HEK293T (cell line): ENCODE data around the gene ABHD18.
A peak's percentile ranks its signal among the peaks of the same experiment; 100 is the strongest.
"Not testable (repeated sequence)": the region's sequence is repeated elsewhere in the genome, so short reads cannot be mapped to it uniquely, and the experiment has no call there.

Experiments used
- CTCF ChIA-PET: fragments of 350-600 bp; formaldehyde crosslinking; extraction: SDS; loops from one replicate; lab custom pipeline; 2021; ENCODE audit warnings: antibody characterized with exemption, inconsistent platforms; lab: Yijun Ruan, JAX
- POLR2A ChIA-PET: fragments of 350-600 bp; formaldehyde crosslinking; extraction: SDS; loops from one replicate; lab custom pipeline; 2020; ENCODE audit warnings: antibody characterized with exemption, inconsistent platforms; lab: Yijun Ruan, JAX
- DNase-seq: peaks from one replicate; pipeline ENCODE4 v3.0.0; 2012; ENCODE audit warnings: mixed read lengths; ENCODE audit errors: extremely low spot score
- ARNT ChIP-seq: fragments of 450-650 bp; IDR thresholded peaks from 2 replicates; pipeline ENCODE4 v1.6.1; 2017; ENCODE audit warnings: mild to moderate bottlenecking
- BHLHE40 ChIP-seq: fragments of 450-650 bp; IDR thresholded peaks from 2 replicates; pipeline ENCODE4 v1.6.1; 2016; ENCODE audit warnings: mild to moderate bottlenecking, moderate library complexity, borderline replicate concordance
- CTBP1 ChIP-seq: fragments of 450-650 bp; IDR thresholded peaks from 2 replicates; pipeline ENCODE4 v1.6.1; 2016; ENCODE audit warnings: borderline replicate concordance
- ELF4 ChIP-seq: fragments of 450-650 bp; IDR thresholded peaks from 2 replicates; pipeline ENCODE4 v1.6.1; 2017; ENCODE audit warnings: antibody characterized with exemption
- FOXA1 ChIP-seq: fragments of 450-650 bp; IDR thresholded peaks from 2 replicates; pipeline ENCODE4 v1.6.1; 2016; ENCODE audit warnings: mild to moderate bottlenecking
- FOXK2 ChIP-seq: fragments of 450-650 bp; IDR thresholded peaks from 2 replicates; pipeline ENCODE4 v1.6.1; 2016; ENCODE audit warnings: mild to moderate bottlenecking
- FOXM1 ChIP-seq: fragments of 450-650 bp; IDR thresholded peaks from 2 replicates; pipeline ENCODE4 v1.6.1; 2017; ENCODE audit warnings: mild to moderate bottlenecking, borderline replicate concordance
- HDGF ChIP-seq: fragments of 450-650 bp; IDR thresholded peaks from 2 replicates; pipeline ENCODE4 v1.6.1; 2017; ENCODE audit warnings: antibody characterized with exemption, borderline replicate concordance
- L3MBTL2 ChIP-seq: fragments of 450-650 bp; conservative IDR thresholded peaks from 2 replicates; pipeline ENCODE4 v1.6.1; 2016; ENCODE audit warnings: mild to moderate bottlenecking
- LEF1 ChIP-seq: fragments of 450-650 bp; IDR thresholded peaks from 2 replicates; pipeline ENCODE4 v1.6.1; 2017; ENCODE audit warnings: mild to moderate bottlenecking, borderline replicate concordance
- NFRKB ChIP-seq: fragments of 450-650 bp; IDR thresholded peaks from 2 replicates; pipeline ENCODE4 v1.6.1; 2016; ENCODE audit warnings: mild to moderate bottlenecking, moderate library complexity
- PKNOX1 ChIP-seq: fragments of 450-650 bp; IDR thresholded peaks from 2 replicates; pipeline ENCODE4 v1.6.1; 2016
- SP1 ChIP-seq: fragments of 450-650 bp; IDR thresholded peaks from 2 replicates; pipeline ENCODE4 v1.6.1; 2017
- SUZ12 ChIP-seq: fragments of 450-650 bp; IDR thresholded peaks from 2 replicates; pipeline ENCODE4 v1.6.1; 2016; ENCODE audit warnings: mild to moderate bottlenecking
- TARDBP ChIP-seq: fragments of 450-650 bp; IDR thresholded peaks from 2 replicates; pipeline ENCODE4 v1.6.1; 2016
- ZNF384 ChIP-seq: fragments of 450-650 bp; IDR thresholded peaks from 2 replicates; pipeline ENCODE4 v1.6.1; 2016

Gene ABHD18

GRCh38 chr4:128056396-128056795, 91.2 kb downstream of the ABHD18 start:
- POLR2A ChIA-PET = no interaction called here
- CTCF ChIA-PET = no interaction called here
- no peak for TF ChIP-seq CTBP1
- DNase-seq = no peak

DNA sequence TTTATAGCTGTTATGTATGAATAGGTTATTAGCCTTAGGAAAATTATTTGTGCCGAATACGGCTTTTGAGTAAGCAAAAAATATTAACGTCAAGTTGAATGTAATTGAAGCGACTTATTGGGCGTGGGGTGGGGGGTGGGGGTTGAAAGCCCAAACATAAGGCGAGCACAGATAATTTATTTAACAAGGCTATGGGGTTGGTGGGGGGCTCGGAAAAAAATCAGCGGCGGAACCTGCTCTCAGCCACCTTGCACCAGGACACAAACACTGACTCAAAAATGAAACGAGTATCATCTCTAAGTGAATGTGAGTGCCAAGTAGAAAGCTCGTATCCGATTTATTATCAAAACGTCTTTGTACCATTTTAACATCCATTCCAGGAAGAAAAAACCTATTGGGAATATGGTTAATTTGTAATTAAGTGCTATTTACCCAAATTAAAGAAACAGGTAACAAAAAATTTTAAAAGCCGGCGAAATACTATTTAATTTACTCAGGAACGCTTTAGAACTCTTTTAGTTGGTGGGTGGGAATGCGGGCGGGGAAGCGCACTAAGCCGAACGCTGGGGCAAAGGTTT, 95.0 kb downstream of the ABHD18 start:
- no peak for DNase-seq
- CTCF ChIA-PET = interaction anchor here (0.7 to 0.8 kb wide), 2 partner anchors 131 to 334 kb away, joined by 3 to 4 read pairs; no protein-coding TSS in a partner anchor
- POLR2A ChIA-PET = interaction anchor here (0.7 to 2.7 kb wide), 8 partner anchors 9 to 541 kb away, joined by 3 to 24 read pairs (median 4); partner anchors contain the start of genes ABHD18, MFSD8 and PLK4
- no peak for TF ChIP-seq ARNT
- no peak for TF ChIP-seq BHLHE40
- TF ChIP-seq TARDBP = no peak
- TF ChIP-seq PKNOX1 = no peak
- TF ChIP-seq ELF4 = no peak
- TF ChIP-seq SUZ12 = no peak
- TF ChIP-seq SP1 = no peak

DNA sequence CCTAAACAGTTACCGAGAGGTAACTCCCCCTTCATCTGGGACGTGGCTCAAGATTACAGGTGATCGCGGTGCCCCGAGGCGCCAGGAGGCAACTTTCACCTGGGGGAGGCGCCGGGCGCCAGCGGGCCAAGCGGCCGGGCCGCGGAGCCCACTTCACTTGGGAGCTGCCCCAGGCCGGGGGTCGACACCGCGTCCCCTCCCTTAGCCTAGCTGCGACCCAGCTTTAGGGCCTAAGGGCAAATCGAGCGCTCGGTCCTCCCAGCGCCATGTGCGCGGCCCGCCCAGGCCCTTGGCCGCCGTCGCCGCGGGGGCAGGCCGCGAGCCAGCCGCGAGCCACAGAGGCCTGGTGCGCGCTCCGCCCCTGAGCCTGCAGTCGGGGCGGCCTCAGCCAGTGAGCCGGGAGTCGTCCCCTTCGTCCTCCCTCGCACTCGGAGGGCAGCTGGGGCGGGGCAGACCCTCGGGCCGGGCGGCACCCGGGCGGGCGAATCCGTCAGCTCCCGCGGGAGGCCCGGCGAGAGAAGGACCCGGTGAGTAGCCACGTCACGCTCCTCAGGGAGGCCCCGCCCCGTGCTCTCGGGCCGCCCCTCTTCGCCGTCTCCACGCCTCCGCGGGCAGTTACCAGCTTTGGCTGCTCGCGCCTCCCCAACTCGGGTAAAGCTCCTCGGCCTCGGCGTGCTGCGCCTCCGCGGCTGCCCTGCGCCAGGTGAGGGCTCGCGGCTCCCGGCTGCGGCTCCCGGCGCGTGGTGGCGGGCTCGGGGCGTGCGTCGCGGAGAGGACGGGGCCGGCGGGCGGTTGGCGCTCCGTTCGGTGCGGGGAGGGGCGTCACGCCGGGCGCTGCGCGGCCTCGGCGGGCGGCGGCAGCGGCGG, 95.7 kb downstream of the ABHD18 start, which contains the start of gene LARP1B:
LARP1B (plus strand) TSS at position 614 of the 867 bp plus-strand sequence. CDS start 13,640 bp downstream, outside the sequence.
- CTCF ChIA-PET = interaction anchor here (0.7 to 0.9 kb wide), 3 partner anchors 9 to 334 kb away, joined by 3 to 5 read pairs (median 4); no protein-coding TSS in a partner anchor
- POLR2A ChIA-PET = interaction anchor here (0.6 to 2.7 kb wide), 16 partner anchors 8 to 458 kb away, joined by 3 to 24 read pairs (median 4); partner anchors contain the start of genes ABHD18, HSPA4L, INTU and MFSD8
- DNase-seq = peak; percentile 93
- TF ChIP-seq FOXM1 (peak; percentile 39), LEF1 (peak; percentile 87; the same call in 1 of the 2 replicates), BHLHE40 (no peak), CTBP1 (no peak), PKNOX1 (peak; percentile 23; the same call in 1 of the 2 replicates), L3MBTL2 (peak; percentile 70; the same call in 1 of the 2 replicates), SP1 (no peak), FOXA1 (no peak), ARNT (0 out of 2 replicates have a peak, but pooled peaks have one; percentile 34)

DNA sequence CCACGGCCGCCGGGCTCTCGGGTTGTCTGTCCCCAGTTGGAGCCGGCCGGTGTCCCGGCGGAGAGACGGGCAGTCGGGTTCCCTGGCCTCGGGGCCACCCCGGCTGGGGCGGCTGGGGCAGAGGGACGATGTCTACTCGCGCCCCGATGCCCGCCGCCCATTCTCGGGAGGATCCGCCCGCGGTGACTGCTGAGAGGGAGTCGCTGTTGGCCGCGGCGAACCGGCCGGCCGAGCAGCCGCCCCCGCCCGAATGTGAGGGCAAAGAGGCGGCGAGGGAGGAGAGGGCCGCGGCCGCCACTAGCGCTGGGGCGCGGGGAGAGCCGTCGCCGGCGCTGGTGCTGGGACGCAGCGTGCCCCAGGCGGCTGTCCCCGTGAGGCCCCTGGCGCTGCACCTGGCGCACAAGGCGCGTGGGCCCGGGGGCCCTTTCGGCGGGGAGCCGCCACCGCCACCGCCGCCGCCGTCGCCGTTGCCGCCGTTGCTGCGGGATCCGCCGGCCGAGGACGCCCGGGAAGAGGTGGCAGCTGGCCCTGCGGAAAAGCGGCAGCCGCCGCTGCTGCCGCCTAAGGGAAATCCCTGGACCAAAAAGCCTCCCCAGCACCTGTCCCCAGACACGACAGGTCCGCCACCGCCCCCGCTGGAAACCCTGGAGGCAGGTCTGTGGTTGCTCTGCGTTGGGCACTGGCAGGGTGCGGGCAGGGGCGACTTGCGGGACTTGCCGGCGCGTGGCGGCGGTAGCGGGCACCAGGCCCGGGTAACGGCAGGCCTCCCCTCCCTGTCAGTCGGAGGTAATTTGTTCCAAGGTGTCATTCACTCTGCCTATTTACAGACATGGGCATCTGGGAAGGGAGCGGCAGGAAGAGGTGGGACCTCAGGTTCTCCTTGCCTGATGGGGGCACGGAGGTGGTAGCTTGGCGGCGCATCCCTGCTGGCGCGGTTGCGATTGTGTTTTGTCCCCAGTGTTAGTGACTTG, 96.6 kb downstream of the ABHD18 start:
- ChIA-PET CTCF (interaction anchor here (0.6 to 1.4 kb wide), 3 partner anchors 10 to 180 kb away, joined by 3 to 5 read pairs (median 3); no protein-coding TSS in a partner anchor), POLR2A (interaction anchor here (0.6 to 2.7 kb wide), 17 partner anchors 7 to 457 kb away, joined by 3 to 24 read pairs (median 4); partner anchors contain the start of genes ABHD18, HSPA4L, INTU and MFSD8)
- TF ChIP-seq PKNOX1 (peak; percentile 82), FOXK2 (no peak)
- peak; percentile 46 for DNase-seq

DNA sequence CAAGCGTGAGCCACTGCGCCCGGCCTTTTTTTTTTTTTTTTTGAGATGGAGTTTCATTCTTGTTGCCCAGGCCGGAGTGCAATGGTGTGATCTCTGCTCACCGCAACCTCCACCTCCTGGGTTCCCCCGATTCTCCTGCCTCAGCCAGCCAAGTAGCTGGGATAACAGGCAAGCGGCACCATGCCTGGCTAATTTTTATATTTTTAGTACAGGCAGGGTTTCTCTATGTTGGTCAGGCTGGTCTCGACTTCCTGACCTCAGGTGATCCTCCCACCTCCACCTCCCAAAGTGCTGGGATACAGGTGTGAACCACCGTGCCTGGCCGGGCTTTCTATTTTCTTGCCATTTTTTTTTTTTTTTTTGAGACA, 101.2 kb downstream of the ABHD18 start:
- DNase-seq, CTCF ChIA-PET, POLR2A ChIA-PET: not testable (repeated sequence)

GRCh38 chr4:128068918-128069317, 103.7 kb downstream of the ABHD18 start:
- DNase-seq = peak; percentile 16
- CTCF ChIA-PET = no interaction called here
- no peak for TF ChIP-seq PKNOX1
- no peak for TF ChIP-seq SUZ12
- TF ChIP-seq FOXK2 = no peak
- no peak for TF ChIP-seq ARNT
- no peak for TF ChIP-seq LEF1
- TF ChIP-seq CTBP1 = no peak
- no peak for TF ChIP-seq FOXM1
- no peak for TF ChIP-seq BHLHE40
- no peak for TF ChIP-seq ZNF384
- no peak for TF ChIP-seq ELF4
- no peak for TF ChIP-seq TARDBP
- no peak for TF ChIP-seq FOXA1
- no peak for TF ChIP-seq L3MBTL2
- TF ChIP-seq NFRKB = no peak
- TF ChIP-seq HDGF = no peak
- POLR2A ChIA-PET = interaction anchor here (1.5 kb wide), 1 partner anchor 8 kb away, joined by 6 read pairs; the partner anchor contains the start of gene LARP1B
